GM21529 (cell line): ENCODE results near the gene NID1.
A peak's percentile ranks its signal among the peaks of the same experiment; 100 is the strongest.
"Not testable (repeated sequence)": the region's sequence is repeated elsewhere in the genome, so short reads cannot be mapped to it uniquely, and the experiment has no call there.

Experiments
- ATAC-seq: cut with Tn5 transposase; IDR thresholded peaks from one replicate; pipeline ENCODE4 v1.9.1; 2021; ENCODE audit not compliant: unreplicated experiment

The NID1 gene

GRCh38 chr1:235999259-235999925 is 65.5 kb downstream of the NID1 start:
- peak; percentile 79 for ATAC-seq

GRCh38 chr1:235998812-235999211 is 66.1 kb downstream of the NID1 start:
- ATAC-seq: peak; percentile 37

- no peak for ATAC-seq
Observed at GRCh38 chr1:235997931-235998330, 67.0 kb downstream of the NID1 start.

DNA sequence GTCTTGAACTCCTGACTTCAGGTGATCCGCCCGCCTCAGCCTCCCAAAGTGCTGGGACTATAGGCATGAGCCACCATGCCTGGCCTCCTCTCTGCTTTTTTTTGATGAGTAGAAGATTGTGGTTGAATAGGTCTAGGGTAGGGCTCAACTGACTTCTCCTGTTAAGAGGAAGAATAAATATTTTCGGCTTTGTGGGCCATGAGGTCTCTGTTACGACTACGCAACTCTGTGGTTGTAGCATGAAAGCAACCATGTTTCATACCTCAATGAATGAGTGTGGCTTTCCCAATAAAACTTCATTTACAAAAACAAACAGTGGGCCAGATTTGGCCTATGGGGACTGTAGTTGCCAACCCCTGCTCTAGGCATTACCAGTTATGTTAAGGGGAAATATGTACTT is 67.8 kb downstream of the NID1 start:
- ATAC-seq: no peak

GRCh38 chr1:235996048-235996785 is 68.7 kb downstream of the NID1 start:
- peak; percentile 36 for ATAC-seq

DNA sequence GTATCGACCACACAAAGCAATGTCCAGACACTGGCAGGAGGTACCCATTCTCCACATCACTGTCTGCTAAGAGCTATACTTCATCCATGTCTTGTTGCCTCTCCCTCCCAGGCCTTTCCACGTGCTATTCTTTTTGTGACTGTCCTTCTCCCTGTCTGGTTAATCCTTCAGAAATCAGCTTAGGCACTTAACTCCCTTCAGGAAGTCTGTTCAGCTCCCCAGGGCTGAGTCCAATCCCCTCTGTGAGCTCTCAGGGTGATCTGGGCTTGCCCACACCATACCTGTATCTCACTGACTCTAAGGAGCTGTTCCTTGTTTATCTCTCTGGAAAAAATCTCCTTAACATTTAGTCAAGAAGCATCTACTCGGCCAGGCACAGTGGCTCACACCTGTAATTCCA is 69.4 kb downstream of the NID1 start:
- no peak for ATAC-seq

GRCh38 chr1:235993652-235994051 is 71.2 kb downstream of the NID1 start:
- ATAC-seq: no peak

- ATAC-seq: no peak
Observed at GRCh38 chr1:235992868-235993267, 72.0 kb downstream of the NID1 start.

- no peak for ATAC-seq
Observed at GRCh38 chr1:235992346-235992745, 72.5 kb downstream of the NID1 start.

- ATAC-seq: no peak
Observed at GRCh38 chr1:235990330-235990795, 74.5 kb downstream of the NID1 start.

GRCh38 chr1:235989105-235989504 is 75.8 kb downstream of the NID1 start:
- ATAC-seq: no peak

GRCh38 chr1:235986869-235987268 is 78.0 kb downstream of the NID1 start:
- ATAC-seq: no peak

DNA sequence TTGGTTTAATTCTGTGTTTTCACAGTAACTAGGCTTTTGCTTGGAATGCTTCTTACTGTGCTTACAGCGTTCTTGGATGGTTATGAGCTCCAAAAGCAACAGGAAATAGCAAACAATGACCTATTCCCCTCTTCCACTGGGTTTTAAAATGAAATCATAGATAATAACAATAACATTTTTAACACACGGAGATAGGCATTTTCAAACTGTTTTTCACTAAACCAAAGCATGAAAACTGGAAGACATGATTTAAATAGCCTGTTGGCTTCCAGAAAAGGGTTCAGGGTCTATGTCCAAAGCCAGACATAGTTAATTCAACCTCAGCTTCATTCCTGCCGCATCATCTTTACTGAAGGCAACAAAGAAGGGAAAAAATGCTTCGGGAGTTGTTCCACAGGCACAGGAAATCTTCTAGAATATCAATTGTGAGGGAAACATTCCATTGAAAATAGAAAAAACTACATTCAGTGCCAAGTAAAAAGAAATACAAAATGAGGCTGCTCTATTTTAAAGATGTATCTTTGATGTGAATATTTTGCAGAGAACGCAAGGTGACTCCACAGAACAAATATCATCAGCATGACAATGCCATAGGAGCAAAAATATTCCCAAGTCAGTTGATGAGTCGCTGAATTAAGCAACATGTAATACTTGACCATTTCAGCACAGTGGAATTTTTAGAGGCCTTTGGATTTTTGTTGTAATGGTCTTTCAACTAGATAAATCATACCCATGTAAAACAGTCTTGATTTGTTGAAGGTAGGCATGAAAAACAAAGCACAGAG is 80.7 kb downstream of the NID1 start:
- no peak for ATAC-seq

- ATAC-seq: no peak
Observed at GRCh38 chr1:235980976-235981375, 83.9 kb downstream of the NID1 start.

- no peak for ATAC-seq
Observed at GRCh38 chr1:235979716-235980333, 85.1 kb downstream of the NID1 start.

DNA sequence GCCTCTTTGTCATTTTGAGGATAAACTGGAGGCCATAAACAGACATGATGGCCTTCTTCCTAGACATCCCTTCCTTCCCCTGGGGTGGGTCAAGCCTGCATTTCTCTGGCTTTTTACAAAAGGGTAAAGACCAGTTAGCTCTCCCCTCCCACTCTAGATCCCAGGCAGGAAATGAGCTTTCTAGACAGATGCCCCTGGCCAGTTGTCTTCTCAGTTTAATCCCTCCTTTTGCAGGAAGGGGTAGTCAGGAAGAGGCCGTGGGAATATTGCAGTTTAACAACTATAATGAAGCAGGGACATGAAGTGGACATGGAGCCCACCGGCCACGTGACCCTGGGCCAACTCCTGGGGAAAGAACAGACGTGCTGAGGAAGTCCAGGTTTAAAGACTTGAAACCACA is 85.7 kb downstream of the NID1 start:
- ATAC-seq: no peak

DNA sequence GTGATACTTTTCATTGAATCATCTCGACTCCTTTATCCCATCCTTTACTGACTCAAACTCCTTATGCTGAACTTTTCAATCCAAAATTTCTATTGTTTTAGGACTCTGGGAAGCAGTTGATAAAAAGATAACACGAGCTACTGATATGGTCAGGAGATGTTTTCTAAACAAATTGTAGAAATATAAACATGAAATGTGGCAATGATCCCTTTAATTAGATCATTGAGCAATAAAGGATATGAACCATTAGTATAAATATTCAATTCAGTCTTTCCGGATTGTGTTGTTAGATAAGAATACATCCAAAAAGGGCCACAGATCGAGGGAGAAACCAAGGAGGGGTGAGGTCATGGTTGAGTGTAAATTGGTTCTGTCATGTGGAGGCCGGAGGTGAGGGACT is 88.4 kb downstream of the NID1 start:
- ATAC-seq: no peak

- no peak for ATAC-seq
Observed at GRCh38 chr1:235974616-235975015, 90.3 kb downstream of the NID1 start.

DNA sequence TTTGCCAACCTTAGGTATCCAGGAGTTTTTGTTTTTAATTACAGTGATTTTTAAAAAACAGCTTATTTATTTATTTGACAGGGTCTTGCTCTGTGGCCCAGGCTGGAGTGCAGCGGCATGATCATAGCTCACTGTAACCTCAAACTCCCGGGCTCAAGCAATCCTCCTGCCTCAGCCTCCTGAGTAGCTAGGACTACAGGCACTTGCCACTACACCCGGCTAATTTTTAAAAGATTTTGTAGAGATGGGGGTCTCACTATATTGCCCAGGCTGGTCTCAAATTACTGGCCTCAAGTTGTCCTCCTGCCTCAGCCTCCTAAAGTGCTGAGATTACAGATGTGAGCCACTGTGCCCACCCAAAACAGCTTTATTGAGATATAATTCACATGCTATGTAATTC is 92.2 kb downstream of the NID1 start:
- ATAC-seq: not testable (repeated sequence)

DNA sequence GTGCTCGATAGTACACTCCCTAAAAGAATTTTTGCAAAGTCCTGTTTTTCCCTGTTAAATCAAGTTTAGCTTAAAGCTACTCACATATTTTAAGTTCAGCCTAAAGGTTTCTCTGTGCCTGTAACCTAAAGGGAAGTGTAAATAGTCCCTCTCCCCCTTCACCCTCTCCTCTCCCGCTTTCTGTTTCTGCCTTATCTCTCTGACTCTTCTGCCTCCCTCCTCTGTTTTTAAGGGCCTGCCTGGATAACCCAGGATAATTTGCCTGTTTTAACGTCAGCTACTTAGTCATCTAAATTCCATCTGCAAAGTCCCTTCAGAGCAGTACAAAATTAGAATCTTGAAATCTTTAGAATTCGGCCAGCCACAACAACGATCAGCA is 92.6 kb downstream of the NID1 start:
- ATAC-seq: peak; percentile 42

DNA sequence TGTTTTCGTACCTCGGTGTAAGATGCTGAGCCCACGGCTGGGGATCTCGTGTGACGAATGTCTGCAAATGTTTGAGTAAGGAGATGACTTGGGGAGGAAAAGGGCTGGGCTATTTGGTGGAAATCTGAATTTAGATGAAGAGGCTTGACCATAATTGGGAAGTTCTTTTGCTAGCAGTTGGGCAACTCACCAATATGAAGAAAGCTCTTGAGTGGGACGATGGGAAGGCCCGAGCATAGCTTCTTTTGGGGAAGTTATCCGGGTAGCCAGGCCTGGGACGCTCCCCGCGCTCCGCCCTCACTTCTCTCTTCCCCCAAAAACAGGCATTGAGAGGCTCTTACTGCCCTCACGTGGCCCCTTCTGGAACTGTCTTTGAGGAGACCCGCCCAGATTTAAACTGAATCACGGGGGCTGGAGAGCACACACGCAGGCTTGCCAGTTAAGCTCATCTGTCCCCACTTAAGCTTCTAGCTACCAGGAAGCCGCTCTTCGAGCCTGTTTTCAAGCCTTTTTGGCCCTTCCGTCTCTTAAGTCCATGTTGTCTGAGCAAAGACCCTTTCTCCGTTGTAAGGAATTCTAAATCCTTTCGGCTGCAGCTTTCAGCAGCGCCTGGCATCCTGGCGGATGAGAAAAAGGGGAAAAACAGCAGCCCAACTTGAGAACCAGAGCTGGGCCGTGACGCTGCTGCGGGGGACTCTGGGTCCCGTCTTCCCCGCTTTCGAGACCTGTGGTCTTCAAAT is 93.1 kb downstream of the NID1 start:
- peak; percentile 93 for ATAC-seq
